Right renal cortex interstitium (tissue), 3 donors: ENCODE data around the gene ASIC5. TPM values are rescaled to one million over a fixed set of nuclear protein-coding genes. Genes with fewer than 3 reads are reported as not detected.
"Not testable (repeated sequence)": the region's sequence is repeated elsewhere in the genome, so short reads cannot be mapped to it uniquely, and the experiment has no call there.

Source experiments
- DNase-seq, 3 donors: peaks; one replicate each; pipeline ENCODE4 v3.0.0-alpha.2; 2013; ENCODE audit warnings: low read depth in 3 of 3, low spot score in 2 of 3
- polyA plus RNA-seq, 3 donors: library from polyadenylated mRNA; unstranded; fragments of 120-200 nt; gene quantifications; one replicate each; pipeline ENCODE4 v1.2.1, GENCODE V29; 2013; ENCODE audit not compliant: insufficient read length in 3 of 3

Gene ASIC5
- polyA plus RNA-seq, 3 donors: 0.07 to 0.13 TPM; not detected in 1

GRCh38 chr4:155805016-155805415, 61.1 kb downstream of the ASIC5 start:
- no peak for DNase-seq

- DNase-seq: no peak
Measured at GRCh38 chr4:155802190-155802959, 63.7 kb downstream of the ASIC5 start.

GRCh38 chr4:155800685-155801343, 65.3 kb downstream of the ASIC5 start:
- no peak for DNase-seq

GRCh38 chr4:155799794-155800123, 66.3 kb downstream of the ASIC5 start:
- no peak for DNase-seq

GRCh38 chr4:155799116-155799793, 66.8 kb downstream of the ASIC5 start:
- no peak for DNase-seq

GRCh38 chr4:155797581-155797980, 68.5 kb downstream of the ASIC5 start:
- DNase-seq: not testable (repeated sequence)

GRCh38 chr4:155795991-155796390, 70.1 kb downstream of the ASIC5 start:
- DNase-seq: no peak

GRCh38 chr4:155794589-155795236, 71.4 kb downstream of the ASIC5 start:
- no peak for DNase-seq

- no peak for DNase-seq
Measured at GRCh38 chr4:155789982-155790381, 76.1 kb downstream of the ASIC5 start.

GRCh38 chr4:155789391-155789790, 76.7 kb downstream of the ASIC5 start:
- DNase-seq: no peak

- DNase-seq: no peak
Measured at GRCh38 chr4:155787113-155787710, 78.9 kb downstream of the ASIC5 start.

GRCh38 chr4:155785828-155786227, 80.2 kb downstream of the ASIC5 start:
- DNase-seq: no peak

GRCh38 chr4:155784637-155785036, 81.4 kb downstream of the ASIC5 start:
- DNase-seq: no peak

- DNase-seq: no peak
Measured at GRCh38 chr4:155781249-155781831, 84.7 kb downstream of the ASIC5 start.

- DNase-seq: no peak
Measured at GRCh38 chr4:155780775-155781174, 85.3 kb downstream of the ASIC5 start.

Other genes with a start within 250 kb of the ASIC5 start
- gene GUCY1A1, start 199.4 kb downstream of the ASIC5 start, polyA plus RNA-seq: 10 to 100 TPM; 69.3 to 90.2 (median 88.3) TPM
- gene GUCY1B1, start 107.3 kb downstream of the ASIC5 start, polyA plus RNA-seq: 10 to 100 TPM; 77.1 to 80.9 (median 77.3) TPM
- 1 to 10 TPM; 1.7 to 3.3 (median 2.7) TPM for gene TDO2, start 37.4 kb upstream of the ASIC5 start, polyA plus RNA-seq
- gene CTSO, start 87.6 kb upstream of the ASIC5 start, polyA plus RNA-seq: 10 to 100 TPM; 44.3 to 57.3 (median 45.1) TPM